ENCODE data around the gene BAZ1A.

DNA sequence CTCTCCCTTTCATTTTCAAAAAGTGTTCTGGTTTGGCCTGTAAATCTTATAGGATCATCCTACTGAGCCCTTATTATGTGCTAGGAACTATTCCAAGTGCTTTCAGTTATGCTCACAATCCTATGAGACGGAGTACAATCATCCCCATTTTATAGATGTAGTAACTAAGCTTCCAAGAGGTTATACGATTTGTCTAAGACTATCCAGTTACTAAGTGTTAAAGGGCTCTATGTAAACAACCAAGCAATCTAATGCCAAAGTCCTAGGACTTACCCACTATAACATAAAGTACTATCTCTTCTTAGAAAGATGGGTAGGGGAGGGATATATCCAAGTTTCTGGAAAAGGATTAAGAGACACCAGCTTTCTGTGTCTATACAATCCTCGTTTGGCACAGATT is 167.4 kb downstream of the BAZ1A start:
- TF ChIP-seq EZH2phosphoT487 (IDR thresholded peaks at IDR 0.05; ENCODE audit: insufficient read depth, low read depth) = no peak
- no peak for TF ChIP-seq EZH2 (IDR thresholded peaks at IDR 0.05; ENCODE audit: insufficient read depth, poor library complexity, severe bottlenecking)
